Nephron (organoid): ENCODE data around the gene MAP3K8.

Experiments used
- H3K27ac Mint-ChIP-seq, 3 experiments: 2 replicates each; pipeline ENCODE4 v1.8.0; 2020; ENCODE audit warnings: mixed read lengths in 3 of 3, mild to moderate bottlenecking in 2 of 3, moderate library complexity in 1 of 3
- H3K27me3 Mint-ChIP-seq: 2 replicates; pipeline ENCODE4 v1.8.0; 2021; ENCODE audit warnings: low read depth, mild to moderate bottlenecking, moderate library complexity, mixed read lengths
- H3K36me3 Mint-ChIP-seq: 2 replicates; pipeline ENCODE4 v1.8.0; 2020; ENCODE audit warnings: low read depth, mixed read lengths
- H3K4me1 Mint-ChIP-seq: 2 replicates; pipeline ENCODE4 v1.8.0; 2020; ENCODE audit warnings: mixed read lengths
- H3K4me3 Mint-ChIP-seq, 3 experiments: 2 replicates each; pipeline ENCODE4 v1.8.0; 2020; ENCODE audit warnings: mild to moderate bottlenecking in 3 of 3, mixed read lengths in 3 of 3, moderate library complexity in 2 of 3
- H3K9me3 Mint-ChIP-seq: 2 replicates; pipeline ENCODE4 v1.8.0; 2020; ENCODE audit warnings: mixed read lengths
- TF ChIP-seq, protein P1 (sequence below), 3 experiments: fragments of 200-600 bp; sonication (generic); IDR thresholded peaks; one replicate each; pipeline ENCODE4 v1.5.0; 2021; ENCODE audit warnings: antibody characterized with exemption in 3 of 3; ENCODE audit not compliant: unreplicated experiment in 3 of 3

MAP3K8 gene

DNA sequence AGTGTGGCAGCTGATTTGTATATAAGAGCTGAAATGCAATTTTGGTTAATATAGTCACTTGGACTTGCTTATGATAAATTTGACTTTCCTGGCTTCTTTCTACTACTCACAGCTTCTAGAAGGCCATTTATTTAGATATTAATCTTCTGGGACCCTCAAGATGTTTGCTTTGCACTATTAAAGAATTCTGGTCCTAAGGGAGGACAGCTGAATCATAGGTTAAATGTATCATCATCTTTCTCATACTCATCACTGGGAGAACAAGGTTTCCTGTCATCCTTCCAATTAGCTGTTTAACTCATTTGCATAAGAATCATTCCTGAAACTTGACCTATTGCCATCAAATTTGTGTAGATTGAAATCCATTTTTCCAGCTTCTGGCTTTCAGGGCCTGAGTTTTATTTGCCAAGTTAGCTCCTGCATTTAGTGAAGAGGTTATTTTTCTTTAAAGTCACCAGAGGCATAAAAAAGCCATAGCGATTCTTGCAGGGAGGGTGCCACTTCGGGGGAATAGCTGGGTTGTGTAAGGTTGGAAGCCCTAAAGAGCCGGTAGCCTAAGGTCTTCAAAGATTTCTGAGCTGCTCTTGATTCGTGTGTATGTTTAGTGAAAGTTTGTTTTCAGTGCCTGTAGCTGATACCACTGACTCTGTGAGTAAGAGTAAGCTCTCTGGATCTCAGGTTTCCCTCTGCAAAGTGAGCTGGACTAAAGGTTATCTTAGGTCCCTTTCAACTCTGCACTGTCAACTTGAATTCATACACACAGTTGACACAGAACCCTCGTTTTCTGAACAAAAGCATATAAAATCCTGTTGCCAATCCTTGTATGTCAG lies 4.3 kb downstream of the MAP3K8 start:
- peak overlapping the region in 2 of 3 experiments; percentile 66 to 73 for H3K4me3 Mint-ChIP-seq
- H3K4me1 Mint-ChIP-seq, result peaks cover 49% of the 10 kb centered on the region
- H3K36me3 Mint-ChIP-seq, result peaks cover 7% of the 10 kb centered on the region

DNA sequence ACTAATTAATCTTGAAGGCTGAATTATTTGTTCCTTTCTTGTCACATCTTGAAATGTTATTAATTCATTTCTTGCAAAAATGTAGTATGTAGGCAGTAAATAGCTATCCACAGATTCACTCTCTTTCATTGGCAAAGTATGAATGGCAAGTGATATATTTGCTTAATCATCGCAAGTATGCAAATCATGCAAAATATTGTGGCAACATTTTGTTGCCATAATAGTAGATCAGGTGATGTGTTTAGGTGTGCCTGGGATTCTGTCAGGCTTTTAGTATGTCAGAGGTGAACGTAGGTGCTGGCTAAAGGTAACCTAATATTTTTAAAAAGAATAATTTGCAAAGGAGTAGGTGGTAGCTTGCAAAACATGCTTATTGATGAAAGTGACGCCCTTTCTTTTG lies 5.9 kb downstream of the MAP3K8 start:
- H3K4me1 Mint-ChIP-seq, result peaks cover 45% of the 10 kb centered on the region
- H3K36me3 Mint-ChIP-seq, result peaks cover 7% of the 10 kb centered on the region
- TF ChIP-seq, protein P1, sequence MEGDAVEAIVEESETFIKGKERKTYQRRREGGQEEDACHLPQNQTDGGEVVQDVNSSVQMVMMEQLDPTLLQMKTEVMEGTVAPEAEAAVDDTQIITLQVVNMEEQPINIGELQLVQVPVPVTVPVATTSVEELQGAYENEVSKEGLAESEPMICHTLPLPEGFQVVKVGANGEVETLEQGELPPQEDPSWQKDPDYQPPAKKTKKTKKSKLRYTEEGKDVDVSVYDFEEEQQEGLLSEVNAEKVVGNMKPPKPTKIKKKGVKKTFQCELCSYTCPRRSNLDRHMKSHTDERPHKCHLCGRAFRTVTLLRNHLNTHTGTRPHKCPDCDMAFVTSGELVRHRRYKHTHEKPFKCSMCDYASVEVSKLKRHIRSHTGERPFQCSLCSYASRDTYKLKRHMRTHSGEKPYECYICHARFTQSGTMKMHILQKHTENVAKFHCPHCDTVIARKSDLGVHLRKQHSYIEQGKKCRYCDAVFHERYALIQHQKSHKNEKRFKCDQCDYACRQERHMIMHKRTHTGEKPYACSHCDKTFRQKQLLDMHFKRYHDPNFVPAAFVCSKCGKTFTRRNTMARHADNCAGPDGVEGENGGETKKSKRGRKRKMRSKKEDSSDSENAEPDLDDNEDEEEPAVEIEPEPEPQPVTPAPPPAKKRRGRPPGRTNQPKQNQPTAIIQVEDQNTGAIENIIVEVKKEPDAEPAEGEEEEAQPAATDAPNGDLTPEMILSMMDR (IDR thresholded peaks at IDR 0.05; ENCODE audit: unreplicated experiment in 3 of 3), result no peak
- no peaks in the 10 kb centered on the region for H3K9me3 Mint-ChIP-seq
- H3K4me3 Mint-ChIP-seq, result no peak overlapping the region
- H3K27ac Mint-ChIP-seq, result no peak overlapping the region
- peaks cover under 1% of the 10 kb centered on the region for H3K27me3 Mint-ChIP-seq

More for the DNA sequence above, 4.3 kb downstream of the MAP3K8 start:
- H3K27ac Mint-ChIP-seq, result peak overlapping the region; percentile 68 to 85 (median 76)
- TF ChIP-seq, protein P1 (IDR thresholded peaks at IDR 0.05; ENCODE audit: unreplicated experiment in 3 of 3), result no peak
- H3K9me3 Mint-ChIP-seq, result no peaks in the 10 kb centered on the region
- H3K27me3 Mint-ChIP-seq, result peaks cover 5% of the 10 kb centered on the region

DNA sequence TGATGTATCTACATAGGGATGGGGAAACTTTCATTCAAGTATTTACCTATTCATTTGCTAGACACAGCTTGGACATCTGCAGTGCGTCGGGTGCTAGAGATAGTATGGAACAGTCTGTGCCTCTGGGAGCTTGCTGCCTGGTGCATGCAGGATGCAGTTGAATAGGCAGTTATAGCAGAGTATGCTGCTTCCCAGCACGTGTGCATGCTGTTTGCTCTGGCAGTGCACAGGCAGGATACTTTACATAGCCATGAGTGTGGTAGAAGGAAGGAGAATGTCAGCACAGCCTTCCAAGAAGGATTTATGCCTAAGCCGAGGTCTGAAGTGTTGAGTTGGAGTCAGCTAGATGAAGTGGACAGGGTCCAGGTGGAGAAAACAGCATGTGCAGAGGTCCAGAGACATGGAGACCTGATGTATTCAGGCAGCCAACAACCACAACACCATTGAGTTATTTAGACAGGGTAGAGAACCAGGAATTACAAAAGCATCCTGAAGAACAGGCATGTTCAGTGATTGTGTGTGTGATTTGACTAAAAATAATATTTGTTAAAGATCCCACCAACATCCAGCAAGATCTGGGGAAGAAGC lies 8.1 kb downstream of the MAP3K8 start:
- H3K27ac Mint-ChIP-seq, result no peak overlapping the region
- no peaks in the 10 kb centered on the region for H3K27me3 Mint-ChIP-seq
- peaks cover 7% of the 10 kb centered on the region for H3K36me3 Mint-ChIP-seq
- H3K4me3 Mint-ChIP-seq, result no peak overlapping the region
- TF ChIP-seq, protein P1 (IDR thresholded peaks at IDR 0.05; ENCODE audit: unreplicated experiment in 3 of 3), result no peak
- H3K4me1 Mint-ChIP-seq, result peaks cover 34% of the 10 kb centered on the region
- H3K9me3 Mint-ChIP-seq, result no peaks in the 10 kb centered on the region

DNA sequence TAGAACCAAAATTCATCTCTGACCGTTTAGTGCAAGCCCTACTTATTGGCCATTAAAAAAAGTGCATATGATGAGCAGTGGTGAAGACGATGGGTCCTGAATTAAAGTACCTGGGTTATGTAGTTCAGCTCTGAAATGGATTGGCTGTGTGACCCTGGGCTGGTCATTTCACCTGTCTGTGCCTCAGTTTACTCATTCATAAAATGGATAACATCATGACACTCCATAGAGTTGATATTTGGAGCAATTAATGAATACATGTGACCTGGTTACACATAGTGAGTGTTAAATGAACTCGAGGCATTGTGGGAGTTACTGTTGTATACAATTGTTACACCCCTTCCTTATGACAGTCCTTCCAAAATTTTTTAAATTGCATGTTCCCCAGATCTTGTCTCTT lies 9.1 kb downstream of the MAP3K8 start:
- Mint-ChIP-seq H3K9me3 (no peaks in the 10 kb centered on the region), H3K36me3 (peaks cover 13% of the 10 kb centered on the region), H3K27ac (no peak overlapping the region), H3K4me3 (no peak overlapping the region), H3K4me1 (peaks cover 34% of the 10 kb centered on the region), H3K27me3 (no peaks in the 10 kb centered on the region)
- TF ChIP-seq, protein P1 (IDR thresholded peaks at IDR 0.05; ENCODE audit: unreplicated experiment in 3 of 3), result no peak

DNA sequence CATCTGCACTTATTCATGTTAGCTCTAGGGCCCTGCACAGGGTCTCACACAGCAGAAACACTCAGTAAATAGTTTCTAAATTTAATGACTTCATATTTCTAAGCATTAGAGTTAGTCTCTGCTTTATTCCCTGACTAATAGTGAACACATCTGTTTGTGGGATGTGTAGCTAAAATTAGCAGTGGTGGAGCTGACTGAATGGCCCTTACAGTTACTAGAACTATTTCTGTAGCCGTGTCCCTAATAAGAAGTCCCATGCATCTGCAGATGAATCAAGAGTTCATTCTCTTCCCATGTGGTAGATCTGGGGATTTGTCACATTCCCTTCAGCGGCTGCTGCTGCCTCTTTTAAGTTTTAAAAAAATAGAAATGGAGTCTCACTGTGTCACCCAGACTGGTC lies 11.7 kb downstream of the MAP3K8 start:
- TF ChIP-seq, protein P1 (IDR thresholded peaks at IDR 0.05; ENCODE audit: unreplicated experiment in 3 of 3), result no peak
- peaks cover 25% of the 10 kb centered on the region for H3K36me3 Mint-ChIP-seq
- no peaks in the 10 kb centered on the region for H3K9me3 Mint-ChIP-seq
- no peak overlapping the region for H3K4me3 Mint-ChIP-seq
- no peaks in the 10 kb centered on the region for H3K27me3 Mint-ChIP-seq
- peak overlapping the region; percentile 51 to 72 (median 65) for H3K27ac Mint-ChIP-seq
- H3K4me1 Mint-ChIP-seq, result peaks cover 27% of the 10 kb centered on the region
